ENCODE results near the gene IRS2.

Gene IRS2

DNA sequence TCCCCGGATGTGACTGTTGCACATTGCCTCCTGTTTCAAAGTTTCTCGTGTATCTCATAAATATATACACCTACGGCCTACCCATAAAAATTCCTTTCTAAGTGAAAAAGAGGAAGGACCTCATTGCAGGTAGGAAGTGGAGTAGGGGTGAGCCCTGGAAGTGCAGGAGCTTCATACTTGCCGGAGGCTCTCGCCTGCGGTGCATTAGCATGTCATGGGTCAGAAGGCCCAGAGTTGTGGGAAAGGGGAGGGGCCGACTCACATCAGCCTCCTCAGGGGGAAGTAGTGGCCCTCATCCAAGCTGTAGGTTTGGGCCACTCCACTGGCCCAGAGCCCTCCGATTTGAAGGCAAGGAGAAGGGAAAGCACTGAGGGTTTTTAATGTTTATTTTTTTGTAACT lies 26.0 kb upstream of the IRS2 start:
- TF ChIP-seq GATA3 (IDR thresholded peaks at IDR 0.05; ENCODE audit: low read depth, low read length) (no peak), GATA2 (IDR thresholded peaks at IDR 0.05; ENCODE audit: low read depth, low read length) (no peak)

GRCh38 chr13:109810761-109811510 lies 24.6 kb upstream of the IRS2 start:
- TF ChIP-seq GATA3 (IDR thresholded peaks at IDR 0.05; ENCODE audit: low read depth, low read length), result no peak
- TF ChIP-seq GATA2 (IDR thresholded peaks at IDR 0.05; ENCODE audit: low read depth, low read length), result no peak

GRCh38 chr13:109809216-109809932 lies 23.0 kb upstream of the IRS2 start:
- TF ChIP-seq GATA2 (IDR thresholded peaks at IDR 0.05; ENCODE audit: low read depth, low read length) (no peak), GATA3 (IDR thresholded peaks at IDR 0.05; ENCODE audit: low read depth, low read length) (no peak)

DNA sequence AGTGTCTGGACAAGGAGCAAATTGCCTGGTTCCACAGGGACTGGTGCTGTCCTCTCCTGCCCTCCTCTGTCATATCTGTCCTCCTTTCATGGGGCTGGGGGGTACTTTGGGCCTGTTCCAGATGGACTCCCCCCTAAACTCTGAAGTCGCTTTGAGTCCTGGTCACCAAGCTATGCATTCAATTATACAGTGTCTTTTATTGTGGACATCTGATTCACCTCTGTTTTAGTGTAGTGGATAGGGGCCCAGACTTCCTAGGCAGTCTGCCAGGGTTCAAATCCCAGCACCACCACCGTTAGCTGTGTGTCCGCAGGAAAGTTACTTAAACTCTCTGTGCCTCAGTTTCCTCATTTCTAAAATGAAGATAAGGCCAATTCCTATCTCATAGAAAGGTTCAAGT lies 21.0 kb upstream of the IRS2 start:
- TF ChIP-seq GATA2 (IDR thresholded peaks at IDR 0.05; ENCODE audit: low read depth, low read length), result no peak
- TF ChIP-seq GATA3 (IDR thresholded peaks at IDR 0.05; ENCODE audit: low read depth, low read length), result no peak

- TF ChIP-seq GATA3 (IDR thresholded peaks at IDR 0.05; ENCODE audit: low read depth, low read length) (no peak), GATA2 (IDR thresholded peaks at IDR 0.05; ENCODE audit: low read depth, low read length) (no peak)
Observed at GRCh38 chr13:109804654-109805053, 18.3 kb upstream of the IRS2 start.

DNA sequence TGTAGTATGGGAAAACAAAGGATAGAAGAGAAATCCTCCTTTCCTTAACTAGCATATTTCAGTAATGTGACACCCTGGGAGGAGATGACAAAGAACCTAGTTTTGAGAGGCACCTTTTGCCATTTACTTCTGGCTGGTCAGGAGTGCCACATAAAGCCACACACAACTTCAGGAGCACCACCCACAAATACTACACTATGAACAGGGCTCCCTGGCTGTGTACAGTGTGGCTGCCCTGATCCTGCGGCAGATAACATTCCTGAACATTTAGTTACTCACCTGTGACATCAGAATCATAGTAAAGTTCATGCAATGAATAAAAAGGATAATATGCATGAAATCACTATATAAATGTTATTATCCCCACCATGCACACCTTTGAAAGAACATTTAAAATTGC lies 17.4 kb upstream of the IRS2 start:
- no peak for TF ChIP-seq GATA3 (IDR thresholded peaks at IDR 0.05; ENCODE audit: low read depth, low read length)
- no peak for TF ChIP-seq GATA2 (IDR thresholded peaks at IDR 0.05; ENCODE audit: low read depth, low read length)

DNA sequence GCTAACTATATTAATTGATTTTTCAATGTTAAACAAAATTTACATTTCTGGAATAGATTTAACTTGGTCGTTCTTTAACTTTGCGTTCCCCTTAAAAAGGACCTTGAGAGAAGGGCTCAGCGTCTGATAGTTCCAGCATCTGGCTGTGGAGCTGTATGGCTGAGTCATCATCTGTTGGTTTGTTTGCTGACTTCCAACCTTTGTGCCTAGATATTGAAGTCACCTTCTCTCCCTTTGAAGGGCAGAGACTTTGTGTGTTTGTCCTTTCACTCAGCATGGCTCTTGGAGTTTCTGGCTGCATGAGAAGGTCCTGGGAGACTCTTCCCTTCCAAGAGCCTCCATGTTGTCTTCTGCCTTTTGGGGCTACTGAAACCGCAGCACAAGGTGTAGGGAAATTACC lies 16.6 kb upstream of the IRS2 start:
- TF ChIP-seq GATA3 (IDR thresholded peaks at IDR 0.05; ENCODE audit: low read depth, low read length) (no peak), GATA2 (IDR thresholded peaks at IDR 0.05; ENCODE audit: low read depth, low read length) (no peak)

DNA sequence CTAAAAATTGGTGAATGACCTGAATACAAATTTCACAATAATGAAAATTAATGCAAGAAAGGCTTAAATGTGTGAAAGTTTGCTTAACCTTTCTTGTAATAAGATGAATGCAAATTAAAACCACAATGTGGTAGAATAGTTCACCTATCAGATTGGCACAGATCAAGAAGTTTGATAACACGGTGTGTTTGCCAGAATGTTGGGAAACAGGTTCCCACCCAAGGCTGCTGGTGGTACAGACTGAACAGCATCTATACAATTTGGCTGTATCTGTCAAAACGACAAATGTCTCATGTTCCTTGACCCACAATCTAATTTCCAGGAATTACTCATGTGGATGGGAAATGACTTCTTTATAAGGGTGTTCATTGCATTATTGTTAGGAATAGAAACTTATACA lies 8.6 kb upstream of the IRS2 start:
- TF ChIP-seq GATA2 (IDR thresholded peaks at IDR 0.05; ENCODE audit: low read depth, low read length) (0 out of 2 replicates have a peak, but pooled peaks have one; percentile 34), GATA3 (IDR thresholded peaks at IDR 0.05; ENCODE audit: low read depth, low read length) (no peak)

DNA sequence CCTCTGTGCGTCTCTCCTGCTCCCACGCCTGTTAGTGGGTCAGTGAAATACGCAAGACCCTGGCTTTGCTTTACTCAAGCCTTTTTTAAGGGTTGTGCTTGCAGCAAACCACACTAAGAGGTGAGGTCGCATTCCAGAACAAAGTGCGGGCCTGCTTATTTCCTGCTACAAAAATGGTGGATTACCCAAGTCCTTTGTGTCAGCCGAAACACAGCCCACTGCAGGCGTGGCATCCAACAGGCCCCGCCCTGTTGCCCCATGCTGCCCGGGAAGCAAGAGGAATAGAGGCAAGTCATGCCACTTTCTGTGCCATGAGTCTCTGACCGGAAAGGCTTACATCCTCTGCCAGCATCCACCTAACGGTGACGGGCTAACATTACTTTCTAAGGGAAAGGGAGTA lies 7.7 kb upstream of the IRS2 start:
- no peak for TF ChIP-seq GATA3 (IDR thresholded peaks at IDR 0.05; ENCODE audit: low read depth, low read length)
- TF ChIP-seq GATA2 (IDR thresholded peaks at IDR 0.05; ENCODE audit: low read depth, low read length), result no peak

- no peak for TF ChIP-seq GATA2 (IDR thresholded peaks at IDR 0.05; ENCODE audit: low read depth, low read length)
- TF ChIP-seq GATA3 (IDR thresholded peaks at IDR 0.05; ENCODE audit: low read depth, low read length), result no peak
Observed at GRCh38 chr13:109792416-109793059, 6.2 kb upstream of the IRS2 start.

DNA sequence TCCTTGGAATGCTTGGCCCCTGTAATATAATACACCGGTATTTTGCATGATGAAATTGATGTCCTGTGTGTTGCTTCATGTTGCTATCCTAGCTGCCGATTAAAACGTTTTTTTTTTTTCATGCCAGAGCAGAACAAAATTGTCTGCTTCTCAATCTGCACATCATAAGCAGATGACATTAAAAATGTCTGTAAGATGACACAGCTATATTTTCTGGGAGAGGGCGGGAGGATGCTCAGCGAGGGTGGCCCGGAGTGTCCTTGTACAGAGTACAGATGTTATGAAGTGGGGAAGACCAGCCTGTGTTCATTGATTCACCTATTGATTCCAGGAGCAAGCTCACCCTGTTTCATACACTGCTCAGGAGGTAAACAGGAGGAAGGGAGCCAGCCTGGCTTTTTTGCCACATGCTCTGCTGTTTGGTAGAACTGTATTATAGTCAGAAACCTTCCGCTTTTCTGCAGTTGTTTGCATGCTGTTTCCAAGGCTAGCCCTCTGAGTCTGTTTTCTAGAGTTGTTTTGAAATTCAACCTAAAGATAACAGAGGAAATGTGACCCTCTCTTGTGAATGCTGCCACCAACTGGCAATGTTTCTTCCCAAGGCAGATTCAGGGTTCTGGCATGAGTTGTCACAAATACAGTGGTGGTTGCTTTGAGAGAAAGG lies 4.7 kb upstream of the IRS2 start:
- TF ChIP-seq GATA3 (IDR thresholded peaks at IDR 0.05; ENCODE audit: low read depth, low read length) (no peak), GATA2 (IDR thresholded peaks at IDR 0.05; ENCODE audit: low read depth, low read length) (peak; percentile 43)

DNA sequence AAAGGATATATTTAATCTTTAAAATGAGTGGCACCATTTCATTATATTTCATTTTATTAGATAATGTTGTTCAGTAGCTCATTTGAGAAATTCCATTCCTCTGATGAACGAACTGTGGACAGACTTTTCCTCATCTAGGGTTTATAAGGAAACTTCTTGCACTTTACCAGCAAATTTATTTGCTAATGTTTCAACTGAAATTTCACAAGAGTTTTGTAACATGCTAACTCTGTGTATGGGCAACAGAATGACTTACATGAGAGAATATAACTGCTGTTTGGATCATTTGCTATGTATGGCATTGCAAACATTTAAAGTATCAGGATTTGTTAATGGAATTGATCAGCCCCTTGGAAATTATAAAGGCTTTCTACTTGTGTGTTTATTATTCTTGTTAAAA lies 3.7 kb upstream of the IRS2 start:
- no peak for TF ChIP-seq GATA2 (IDR thresholded peaks at IDR 0.05; ENCODE audit: low read depth, low read length)
- no peak for TF ChIP-seq GATA3 (IDR thresholded peaks at IDR 0.05; ENCODE audit: low read depth, low read length)

DNA sequence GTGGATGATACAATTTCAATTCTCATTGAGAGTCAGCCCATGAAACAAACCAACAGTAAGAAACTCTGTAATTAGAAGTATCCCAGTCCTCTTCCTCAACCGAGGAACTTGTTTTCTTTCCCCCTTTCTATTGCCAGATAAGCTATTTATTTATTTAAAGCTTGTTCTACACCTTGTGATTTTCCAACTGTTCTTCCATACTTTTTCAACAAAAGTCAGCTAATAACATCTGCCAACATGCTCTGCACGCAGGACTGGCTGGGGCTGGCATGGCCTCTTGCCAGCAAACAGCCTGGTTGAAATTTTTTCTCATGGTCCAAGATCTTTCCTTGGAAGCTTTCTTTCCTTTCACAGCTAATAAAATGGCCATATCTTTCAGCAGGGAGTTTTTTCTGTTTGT lies 2.9 kb upstream of the IRS2 start:
- TF ChIP-seq GATA2 (IDR thresholded peaks at IDR 0.05; ENCODE audit: low read depth, low read length) (no peak), GATA3 (IDR thresholded peaks at IDR 0.05; ENCODE audit: low read depth, low read length) (no peak)
